OCI-LY7 (cell line): ENCODE results near the gene ZNF451. TPM values are rescaled to one million over a fixed set of nuclear protein-coding genes. Genes with fewer than 3 reads are reported as not detected.

Experiments used
- BruUV-seq: library from RNA; stranded (reverse); fragments of 400-500 nt; replicated peaks from 2 replicates; lab custom pipeline; 2021; lab: Mats Ljungman, UMichigan
- CTCF ChIA-PET: fragments of 300-600 bp; sonication (Branson Sonifier 250); formaldehyde crosslinking; loops from one replicate; lab custom pipeline; 2022; ENCODE audit warnings: antibody characterized with exemption; ENCODE audit not compliant: unreplicated experiment; lab: Charles Lee
- POLR2A ChIA-PET: fragments of 300-600 bp; sonication (Branson Sonifier 250); formaldehyde crosslinking; loops from one replicate; lab custom pipeline; 2022; ENCODE audit warnings: antibody characterized with exemption; lab: Charles Lee
- DNase-seq: peaks from one replicate; pipeline ENCODE4 v3.0.0-alpha.2; 2015; ENCODE audit warnings: low spot score
- H2AFZ ChIP-seq: fragments of 200-600 bp; sonication (generic), shearing (Covaris generic); 2 replicates; pipeline ENCODE4 v1.6.1; 2014; ENCODE audit warnings: mild to moderate bottlenecking, antibody characterized with exemption, low read length, moderate library complexity
- H3K27ac ChIP-seq: fragments of 200-600 bp; sonication (generic); 2 replicates; pipeline ENCODE4 v1.5.1; 2014; ENCODE audit warnings: mixed run types, low read depth, mild to moderate bottlenecking, moderate library complexity, low read length, inconsistent platforms; ENCODE audit not compliant: poor library complexity, severe bottlenecking
- H3K36me3 ChIP-seq: fragments of 200-600 bp; sonication (generic); 2 replicates; pipeline ENCODE4 v1.6.1; 2014; ENCODE audit warnings: mild to moderate bottlenecking, antibody characterized with exemption, low read length, moderate library complexity, mixed read lengths; ENCODE audit not compliant: insufficient read depth
- H3K4me1 ChIP-seq: fragments of 200-600 bp; sonication (generic); 2 replicates; pipeline ENCODE4 v1.5.1; 2014; ENCODE audit warnings: mild to moderate bottlenecking, low read length; ENCODE audit not compliant: insufficient read depth, poor library complexity, severe bottlenecking
- H3K4me2 ChIP-seq: fragments of 200-600 bp; sonication (generic); 2 replicates; pipeline ENCODE4 v1.6.1; 2014; ENCODE audit warnings: mild to moderate bottlenecking, low read length
- H3K4me3 ChIP-seq: fragments of 200-600 bp; sonication (generic); 2 replicates; pipeline ENCODE4 v1.5.1; 2014; ENCODE audit warnings: mild to moderate bottlenecking, low read depth, low read length; ENCODE audit not compliant: poor library complexity, severe bottlenecking
- H3K79me2 ChIP-seq: fragments of 200-600 bp; sonication (generic); 2 replicates; pipeline ENCODE4 v1.6.1; 2016; ENCODE audit warnings: low read depth, mild to moderate bottlenecking, low read length, moderate library complexity, mixed read lengths; ENCODE audit not compliant: insufficient read depth
- H3K9me2 ChIP-seq: fragments of 200-600 bp; sonication (generic); 2 replicates; pipeline ENCODE4 v1.6.1; 2016; ENCODE audit warnings: mild to moderate bottlenecking, low read length, mixed read lengths; ENCODE audit not compliant: insufficient read depth
- H3K9me3 ChIP-seq: fragments of 200-600 bp; sonication (generic); 2 replicates; pipeline ENCODE4 v1.6.1; 2014; ENCODE audit warnings: mild to moderate bottlenecking, mixed run types, low read length, mixed read lengths
- H4K20me1 ChIP-seq: fragments of 200-600 bp; sonication (generic); 2 replicates; pipeline ENCODE4 v1.6.1; 2014; ENCODE audit warnings: mild to moderate bottlenecking, antibody characterized with exemption, low read length, moderate library complexity, mixed read lengths; ENCODE audit not compliant: insufficient read depth
- EZH2phosphoT487 ChIP-seq: fragments of 200-600 bp; sonication (generic); IDR thresholded peaks from 2 replicates; pipeline ENCODE4 v1.6.1; 2018; ENCODE audit warnings: low read depth, borderline replicate concordance, mild to moderate bottlenecking, mixed run types, antibody characterized with exemption, low read length, moderate library complexity, mixed read lengths
- intact Hi-C: fragments of 100-400 bp; cut with micrococcal nuclease; formaldehyde crosslinking; loops from one replicate; pipeline ENCODE4 v1.10.0; 2022; ENCODE audit not compliant: unreplicated experiment
- total RNA-seq, 2 experiments: library from RNA; depleted of rRNA in 1 of 2; stranded (reverse); fragments of >200 nt in 1 of 2; shearing (Covaris generic) in 1 of 2; gene quantifications; 2 replicates each; pipeline ENCODE4 v1.2.3, GENCODE V29; 2014 to 2022
- TF ChIP-seq, protein P1 (sequence below): fragments of 200-600 bp; sonication (generic); conservative IDR thresholded peaks from 2 replicates; pipeline ENCODE4 v1.5.1; 2014; ENCODE audit warnings: mild to moderate bottlenecking, antibody characterized with exemption, low read length, moderate library complexity, mixed read lengths

ZNF451 gene
- total RNA-seq, 2 experiments from 2014 or later, result 50.0 to 66.7 TPM

DNA sequence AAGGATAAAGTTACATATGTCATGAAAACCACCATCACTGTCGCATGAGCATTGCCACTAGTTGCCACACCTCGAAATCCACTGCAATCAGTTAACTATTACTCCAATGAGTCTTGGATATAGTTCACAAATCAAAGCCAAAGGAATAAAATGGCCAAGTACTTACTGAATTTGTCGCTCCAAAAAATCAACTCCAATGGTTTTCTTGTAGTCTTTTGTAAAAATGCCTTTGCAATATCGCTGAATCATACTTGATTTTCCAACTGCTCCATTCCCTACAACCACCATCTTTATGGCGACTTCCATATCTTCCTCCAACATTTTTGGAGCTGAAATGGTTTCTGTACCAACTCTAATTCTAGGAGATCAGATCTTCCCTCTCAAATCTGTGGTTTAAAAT is 120.1 kb downstream of the ZNF451 start:
- no peak overlapping the region for H2AFZ ChIP-seq
- H3K79me2 ChIP-seq, result no peaks in the 10 kb centered on the region
- no peak overlapping the region for H3K4me2 ChIP-seq
- H4K20me1 ChIP-seq, result no peaks in the 10 kb centered on the region; the same call in 1 of the 2 replicates
- H3K9me2 ChIP-seq, result no peaks in the 10 kb centered on the region
- DNase-seq, result no peak
- no TSS peak for BruUV-seq
- H3K9me3 ChIP-seq, result no peaks in the 10 kb centered on the region
- POLR2A ChIA-PET, result interaction anchor here (0.6 kb wide), 1 partner anchor 44 kb away, joined by 6 read pairs; no protein-coding TSS in a partner anchor
- intact Hi-C loops, result no loop called here
- TF ChIP-seq EZH2phosphoT487, result no peak
- TF ChIP-seq, protein P1, sequence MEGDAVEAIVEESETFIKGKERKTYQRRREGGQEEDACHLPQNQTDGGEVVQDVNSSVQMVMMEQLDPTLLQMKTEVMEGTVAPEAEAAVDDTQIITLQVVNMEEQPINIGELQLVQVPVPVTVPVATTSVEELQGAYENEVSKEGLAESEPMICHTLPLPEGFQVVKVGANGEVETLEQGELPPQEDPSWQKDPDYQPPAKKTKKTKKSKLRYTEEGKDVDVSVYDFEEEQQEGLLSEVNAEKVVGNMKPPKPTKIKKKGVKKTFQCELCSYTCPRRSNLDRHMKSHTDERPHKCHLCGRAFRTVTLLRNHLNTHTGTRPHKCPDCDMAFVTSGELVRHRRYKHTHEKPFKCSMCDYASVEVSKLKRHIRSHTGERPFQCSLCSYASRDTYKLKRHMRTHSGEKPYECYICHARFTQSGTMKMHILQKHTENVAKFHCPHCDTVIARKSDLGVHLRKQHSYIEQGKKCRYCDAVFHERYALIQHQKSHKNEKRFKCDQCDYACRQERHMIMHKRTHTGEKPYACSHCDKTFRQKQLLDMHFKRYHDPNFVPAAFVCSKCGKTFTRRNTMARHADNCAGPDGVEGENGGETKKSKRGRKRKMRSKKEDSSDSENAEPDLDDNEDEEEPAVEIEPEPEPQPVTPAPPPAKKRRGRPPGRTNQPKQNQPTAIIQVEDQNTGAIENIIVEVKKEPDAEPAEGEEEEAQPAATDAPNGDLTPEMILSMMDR, result no peak
- no peak overlapping the region for H3K4me3 ChIP-seq
- no peaks in the 10 kb centered on the region for H3K36me3 ChIP-seq
- H3K27ac ChIP-seq, result no peak overlapping the region
- H3K4me1 ChIP-seq, result no peaks in the 10 kb centered on the region
- CTCF ChIA-PET, result no interaction called here

- H4K20me1 ChIP-seq, result 0 out of 2 replicates have a peak, but pooled peaks cover 2% of the 10 kb centered on the region
- no peaks in the 10 kb centered on the region for H3K9me2 ChIP-seq
- no TSS peak for BruUV-seq
- no peak overlapping the region for H3K27ac ChIP-seq
- H3K79me2 ChIP-seq, result peaks cover 2% of the 10 kb centered on the region; the same call in 1 of the 2 replicates
- H3K4me2 ChIP-seq, result no peak overlapping the region
- TF ChIP-seq, protein P1, result no peak
- TF ChIP-seq EZH2phosphoT487, result no peak
- H3K36me3 ChIP-seq, result no peaks in the 10 kb centered on the region; the same call in 1 of the 2 replicates
- no peak overlapping the region for H3K4me3 ChIP-seq
- H3K9me3 ChIP-seq, result 0 out of 2 replicates have a peak, but pooled peaks cover 3% of the 10 kb centered on the region
- H3K4me1 ChIP-seq, result peaks cover 5% of the 10 kb centered on the region
- no peak overlapping the region for H2AFZ ChIP-seq
- ChIA-PET POLR2A (no interaction called here), CTCF (no interaction called here)
- no peak for DNase-seq
- intact Hi-C loops, result no loop called here
Observed at GRCh38 chr6:57215260-57215659, 125.3 kb downstream of the ZNF451 start.
